ENCODE results near the gene SNAPIN.

SNAPIN gene

DNA sequence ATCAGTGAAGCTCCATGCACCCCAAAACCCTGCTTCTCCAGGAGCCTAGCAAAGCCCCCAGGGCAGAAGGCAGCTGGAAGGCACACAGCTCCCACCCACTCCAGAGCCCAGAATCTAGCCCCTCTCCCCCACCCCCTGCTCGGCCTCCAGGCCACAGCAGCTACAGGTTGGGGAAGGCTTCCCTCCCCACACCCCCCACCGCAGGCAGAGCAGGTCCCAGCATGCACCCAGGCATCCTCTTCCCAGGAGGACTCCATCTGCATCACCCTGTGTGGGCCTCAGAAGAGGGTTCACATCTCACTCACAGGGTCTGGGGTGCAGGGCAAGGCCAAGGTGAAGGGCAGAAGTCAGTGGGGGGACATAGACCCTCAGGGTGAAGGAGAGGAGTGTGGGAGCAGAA lies 43.1 kb upstream of the SNAPIN start:
- DNase-seq (ENCODE audit: low read depth), result no peak
- H3K4me3 ChIP-seq (ENCODE audit: low read depth, low read length), result no peak overlapping the region

DNA sequence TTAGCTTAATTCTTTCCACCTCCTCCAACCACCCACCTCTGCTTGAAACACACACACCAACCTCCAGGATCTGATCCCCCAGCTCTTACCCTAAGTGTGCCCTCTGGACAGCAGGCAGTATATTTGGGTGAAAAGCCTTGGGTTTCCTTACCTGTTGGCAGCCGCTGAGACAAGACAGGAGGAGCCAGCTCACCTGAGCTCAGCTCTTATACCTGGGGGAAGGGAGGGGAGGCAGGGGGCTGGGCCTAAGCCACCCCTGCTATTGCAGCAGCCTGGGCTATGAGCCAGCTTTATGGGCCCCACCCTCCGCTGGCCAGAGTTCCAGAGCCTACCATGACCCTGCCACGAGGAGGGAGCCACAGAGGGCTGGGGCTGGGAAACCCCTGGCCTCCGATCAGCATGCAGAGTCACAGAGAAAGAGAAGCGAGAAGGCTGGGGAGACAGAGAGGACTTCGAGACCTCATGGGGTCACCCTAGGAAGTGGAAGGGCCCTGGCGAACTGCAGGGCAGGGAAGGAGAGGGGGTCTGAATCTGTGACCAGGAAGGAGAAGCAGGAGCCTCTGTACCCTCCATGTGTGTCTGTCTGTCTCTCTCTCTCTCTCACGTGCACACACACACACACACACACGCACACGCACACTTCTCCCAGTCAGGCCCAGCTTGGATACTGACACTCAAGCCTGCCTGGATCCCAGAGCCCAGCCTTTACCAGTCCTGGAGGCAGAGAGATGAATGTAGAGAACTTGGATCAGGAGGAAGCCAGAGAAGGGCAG lies 42.2 kb upstream of the SNAPIN start, which contains the start of gene S100A14:
S100A14 (minus strand) TSS at position 182 of the 773 bp plus-strand sequence. CDS start 467 bp downstream, outside the sequence.
- TF ChIP-seq, protein P1, sequence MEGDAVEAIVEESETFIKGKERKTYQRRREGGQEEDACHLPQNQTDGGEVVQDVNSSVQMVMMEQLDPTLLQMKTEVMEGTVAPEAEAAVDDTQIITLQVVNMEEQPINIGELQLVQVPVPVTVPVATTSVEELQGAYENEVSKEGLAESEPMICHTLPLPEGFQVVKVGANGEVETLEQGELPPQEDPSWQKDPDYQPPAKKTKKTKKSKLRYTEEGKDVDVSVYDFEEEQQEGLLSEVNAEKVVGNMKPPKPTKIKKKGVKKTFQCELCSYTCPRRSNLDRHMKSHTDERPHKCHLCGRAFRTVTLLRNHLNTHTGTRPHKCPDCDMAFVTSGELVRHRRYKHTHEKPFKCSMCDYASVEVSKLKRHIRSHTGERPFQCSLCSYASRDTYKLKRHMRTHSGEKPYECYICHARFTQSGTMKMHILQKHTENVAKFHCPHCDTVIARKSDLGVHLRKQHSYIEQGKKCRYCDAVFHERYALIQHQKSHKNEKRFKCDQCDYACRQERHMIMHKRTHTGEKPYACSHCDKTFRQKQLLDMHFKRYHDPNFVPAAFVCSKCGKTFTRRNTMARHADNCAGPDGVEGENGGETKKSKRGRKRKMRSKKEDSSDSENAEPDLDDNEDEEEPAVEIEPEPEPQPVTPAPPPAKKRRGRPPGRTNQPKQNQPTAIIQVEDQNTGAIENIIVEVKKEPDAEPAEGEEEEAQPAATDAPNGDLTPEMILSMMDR (IDR thresholded peaks at IDR 0.05; ENCODE audit: low read depth, low read length), result no peak
- no peak for TF ChIP-seq MYC (IDR thresholded peaks at IDR 0.05; ENCODE audit: low read depth, low read length)
- TF ChIP-seq, protein P2, sequence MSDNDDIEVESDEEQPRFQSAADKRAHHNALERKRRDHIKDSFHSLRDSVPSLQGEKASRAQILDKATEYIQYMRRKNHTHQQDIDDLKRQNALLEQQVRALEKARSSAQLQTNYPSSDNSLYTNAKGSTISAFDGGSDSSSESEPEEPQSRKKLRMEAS (IDR thresholded peaks at IDR 0.05; ENCODE audit: low read depth, low read length), result no peak
- no peak for TF ChIP-seq POLR2A (IDR thresholded peaks at IDR 0.05; ENCODE audit: extremely low read depth, insufficient read length)
- DNase-seq (ENCODE audit: low read depth), result no peak

More for the DNA sequence above, 43.1 kb upstream of the SNAPIN start:
- TF ChIP-seq, protein P1 (IDR thresholded peaks at IDR 0.05; ENCODE audit: low read depth, low read length), result no peak
- TF ChIP-seq, protein P2 (IDR thresholded peaks at IDR 0.05; ENCODE audit: low read depth, low read length), result no peak
- TF ChIP-seq MYC (IDR thresholded peaks at IDR 0.05; ENCODE audit: low read depth, low read length), result no peak
- TF ChIP-seq POLR2A (IDR thresholded peaks at IDR 0.05; ENCODE audit: extremely low read depth, insufficient read length), result no peak

DNA sequence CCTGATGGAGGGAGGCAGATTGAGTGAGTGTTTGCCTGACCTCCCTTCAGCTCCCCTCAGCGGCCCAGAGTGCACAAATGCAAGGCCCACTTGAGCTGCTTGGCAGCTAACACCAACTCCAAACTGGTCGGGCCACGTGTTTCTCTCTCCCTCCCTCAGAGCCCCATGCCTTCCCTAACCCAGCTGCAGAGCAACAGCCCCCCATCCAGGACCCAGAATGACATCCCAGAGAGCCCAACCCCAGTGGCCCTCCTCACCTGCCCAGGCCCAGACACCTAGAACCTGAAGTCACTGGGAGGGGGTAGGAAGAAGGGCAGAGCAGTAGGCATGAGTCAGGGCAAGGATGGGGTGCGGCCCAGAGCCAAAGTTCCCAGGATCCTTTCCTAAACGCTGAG lies 41.6 kb upstream of the SNAPIN start:
- DNase-seq (ENCODE audit: low read depth), result no peak
- TF ChIP-seq, protein P1 (IDR thresholded peaks at IDR 0.05; ENCODE audit: low read depth, low read length), result no peak
- TF ChIP-seq, protein P2 (IDR thresholded peaks at IDR 0.05; ENCODE audit: low read depth, low read length), result no peak
- no peak for TF ChIP-seq MYC (IDR thresholded peaks at IDR 0.05; ENCODE audit: low read depth, low read length)
- H3K4me3 ChIP-seq (ENCODE audit: low read depth, low read length), result no peak overlapping the region

More for the DNA sequence above, 42.2 kb upstream of the SNAPIN start, which contains the start of gene S100A14:
- H3K4me3 ChIP-seq (ENCODE audit: low read depth, low read length), result no peak within 1 kb of the TSS

DNA sequence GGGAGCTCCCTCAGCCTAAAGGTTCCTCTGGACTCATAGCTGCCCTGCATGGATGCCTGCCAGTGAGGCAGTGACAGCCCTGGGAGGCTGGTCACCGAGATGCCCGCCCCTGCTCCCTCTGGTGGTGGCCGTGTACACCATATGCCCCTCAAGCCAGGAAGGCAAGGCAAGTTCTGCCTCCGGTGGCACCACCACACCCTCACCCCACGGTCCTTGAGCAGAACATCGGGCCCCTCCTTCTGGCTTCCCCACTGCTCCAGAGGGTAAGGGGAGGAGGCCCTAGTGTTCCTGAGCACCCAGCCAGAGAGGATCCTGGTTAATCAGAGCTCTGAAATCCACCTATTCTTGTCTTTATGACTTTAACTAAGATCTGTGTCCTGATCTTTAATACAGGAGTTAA lies 40.8 kb upstream of the SNAPIN start:
- TF ChIP-seq MYC (IDR thresholded peaks at IDR 0.05; ENCODE audit: low read depth, low read length) (no peak), POLR2A (IDR thresholded peaks at IDR 0.05; ENCODE audit: extremely low read depth, insufficient read length) (no peak)
- TF ChIP-seq, protein P1 (IDR thresholded peaks at IDR 0.05; ENCODE audit: low read depth, low read length), result peak; percentile 32
- TF ChIP-seq, protein P2 (IDR thresholded peaks at IDR 0.05; ENCODE audit: low read depth, low read length), result no peak
- H3K4me3 ChIP-seq (ENCODE audit: low read depth, low read length), result no peak overlapping the region
- peak; percentile 58 for DNase-seq (ENCODE audit: low read depth)

DNA sequence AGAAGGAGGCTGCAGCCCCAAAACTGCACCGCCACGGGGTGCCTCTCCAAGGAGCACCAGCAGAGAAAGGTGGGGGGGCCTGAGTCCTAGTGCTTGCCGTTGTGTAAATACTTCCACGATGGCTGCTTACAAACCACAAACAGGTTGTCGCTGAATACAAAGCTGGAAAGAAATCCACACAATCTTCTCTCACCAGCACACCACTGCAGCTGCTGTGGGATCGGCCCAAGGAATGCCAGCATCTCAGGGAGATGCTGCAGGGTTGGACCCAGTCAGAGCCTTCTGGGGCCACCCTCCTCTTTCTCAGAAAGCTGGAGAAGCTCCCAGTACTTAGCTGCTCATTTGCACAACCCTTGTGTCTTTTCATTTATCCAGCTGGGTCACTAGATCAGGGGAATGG lies 39.3 kb upstream of the SNAPIN start:
- no peak overlapping the region for H3K4me3 ChIP-seq (ENCODE audit: low read depth, low read length)
- TF ChIP-seq POLR2A (IDR thresholded peaks at IDR 0.05; ENCODE audit: extremely low read depth, insufficient read length) (no peak), MYC (IDR thresholded peaks at IDR 0.05; ENCODE audit: low read depth, low read length) (no peak)
- TF ChIP-seq, protein P2 (IDR thresholded peaks at IDR 0.05; ENCODE audit: low read depth, low read length), result no peak
- TF ChIP-seq, protein P1 (IDR thresholded peaks at IDR 0.05; ENCODE audit: low read depth, low read length), result no peak
- DNase-seq (ENCODE audit: low read depth), result no peak
